Activated naive CD8-positive, alpha-beta T cell treated with anti-CD3 and anti-CD28 coated beads, Interleukin-2, amount 10 ng/mL, durations not matched to agents 7 days and 5 days (primary cell): ENCODE results near the gene DPP7. TPM values are rescaled to one million over a fixed set of nuclear protein-coding genes. Genes with fewer than 3 reads are reported as not detected.

Experiments used
- ATAC-seq: fragments of 150-1000 bp; cut with Tn5 transposase; one replicate; pipeline ENCODE4 v1.10.0; 2021; ENCODE audit warnings: low read depth, moderate library complexity
- POLR2A ChIA-PET: fragments of 350-600 bp; sonication (Branson Sonifier 250); formaldehyde crosslinking; loops from one replicate; lab custom pipeline; 2021; ENCODE audit warnings: antibody characterized with exemption; lab: Charles Lee
- DNase-seq: peaks from one replicate; pipeline ENCODE4 v3.0.0; 2021
- H3K27ac Mint-ChIP-seq: one replicate; pipeline ENCODE4 v1.8.0; 2022; ENCODE audit warnings: mild to moderate bottlenecking, mixed read lengths
- H3K27me3 Mint-ChIP-seq: one replicate; pipeline ENCODE4 v1.8.0; 2022; ENCODE audit warnings: mild to moderate bottlenecking, moderate library complexity, mixed read lengths
- H3K36me3 Mint-ChIP-seq: one replicate; pipeline ENCODE4 v1.8.0; 2021; ENCODE audit warnings: mild to moderate bottlenecking, mixed read lengths
- H3K4me1 Mint-ChIP-seq: one replicate; pipeline ENCODE4 v1.8.0; 2021; ENCODE audit warnings: mixed read lengths
- H3K4me3 Mint-ChIP-seq: one replicate; pipeline ENCODE4 v1.8.0; 2022; ENCODE audit warnings: mild to moderate bottlenecking, moderate library complexity, mixed read lengths
- H3K9me3 Mint-ChIP-seq: one replicate; pipeline ENCODE4 v1.8.0; 2021; ENCODE audit warnings: mixed read lengths
- total RNA-seq, 2 experiments: library from RNA; stranded (reverse); gene quantifications; one replicate each; pipeline ENCODE4 v1.2.3, GENCODE V29; 2021

DPP7 gene
- total RNA-seq, 2 experiments from 2014 or later: 314 to 322 TPM

DNA sequence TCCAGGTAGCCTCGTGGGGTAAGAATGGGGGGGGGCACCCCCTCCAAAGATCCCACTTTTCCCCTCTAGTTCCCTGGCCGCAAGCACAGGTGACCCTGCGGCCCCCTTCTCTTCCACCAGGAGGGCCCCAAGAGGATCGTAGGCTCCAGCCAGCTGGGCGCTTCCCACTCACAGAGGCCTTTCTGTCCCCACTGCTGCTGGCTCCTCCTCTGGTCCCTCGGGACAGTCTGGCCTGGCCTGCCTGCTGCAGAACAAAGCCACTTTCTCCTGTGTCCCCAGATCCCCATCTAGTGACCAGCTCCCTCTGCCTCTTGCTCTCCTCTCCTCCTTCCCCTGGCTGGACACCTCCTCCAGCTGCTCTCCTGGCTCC is 43.6 kb downstream of the DPP7 start:
- peaks cover 20% of the 10 kb centered on the region for H3K4me1 Mint-ChIP-seq
- ATAC-seq (no peak), DNase-seq (no peak)
- peak overlapping the region; percentile 91 for H3K27ac Mint-ChIP-seq
- peak overlapping the region; percentile 82 for H3K4me3 Mint-ChIP-seq
- H3K9me3 Mint-ChIP-seq: no peaks in the 10 kb centered on the region
- H3K36me3 Mint-ChIP-seq: no peaks in the 10 kb centered on the region
- POLR2A ChIA-PET: interaction anchor here (0.6 to 5.4 kb wide), 28 partner anchors 8 to 950 kb away, joined by 3 to 75 read pairs (median 4); partner anchors contain the start of genes ABCA2, ANAPC2, ENTPD2 and FBXW5
- H3K27me3 Mint-ChIP-seq: no peaks in the 10 kb centered on the region

DNA sequence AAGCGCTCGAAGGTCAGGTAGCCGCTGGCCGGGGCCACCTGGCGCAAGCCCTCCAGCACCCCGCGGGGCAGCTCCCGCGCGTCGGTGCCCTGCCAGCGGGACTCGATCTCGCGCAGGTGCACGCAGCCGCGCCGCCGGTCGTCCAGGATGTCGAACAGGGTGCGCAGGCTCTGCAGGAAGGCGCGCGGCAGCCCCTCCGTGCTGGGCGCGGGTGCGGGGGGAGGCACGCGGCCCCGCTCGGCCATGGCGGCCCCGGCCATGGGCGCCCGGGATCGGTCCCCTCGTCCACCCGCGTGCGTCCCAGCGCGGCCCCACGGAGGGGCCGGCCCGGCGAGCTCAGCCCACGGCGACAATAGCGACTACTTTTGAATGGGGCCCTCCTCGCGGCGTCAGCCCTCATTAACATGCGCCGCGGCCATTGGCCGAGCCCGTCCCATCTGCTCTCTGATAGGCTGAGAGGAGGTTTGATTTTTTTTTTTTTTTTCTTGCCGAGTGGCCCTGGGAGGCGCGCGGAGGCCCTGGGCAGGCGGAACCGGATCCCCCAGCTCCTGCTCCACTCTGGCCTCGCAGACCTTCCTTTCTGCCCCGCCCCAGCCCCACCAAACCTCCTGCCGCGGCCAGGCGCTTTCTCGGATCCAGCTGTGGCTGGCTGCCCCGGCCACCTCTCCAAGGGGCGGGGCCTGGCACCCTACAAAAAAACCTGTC is 44.2 kb downstream of the DPP7 start, which contains the start of gene SAPCD2:
SAPCD2 (minus strand) TSS at position 357 of the 705 bp plus-strand sequence; CDS start at position 260, 97 bp downstream.
- no peaks in the 10 kb centered on the region for H3K36me3 Mint-ChIP-seq
- POLR2A ChIA-PET: interaction anchor here (0.6 to 5.4 kb wide), 34 partner anchors 8 to 950 kb away, joined by 3 to 75 read pairs (median 4); partner anchors contain the start of genes ABCA2, ANAPC2, CYSRT1 and ENTPD2
- peak within 1 kb of the TSS; percentile 82 for H3K4me3 Mint-ChIP-seq
- ATAC-seq (peak; percentile 90), DNase-seq (peak; percentile 90)
- peak within 1 kb of the TSS; percentile 91 for H3K27ac Mint-ChIP-seq
- no peaks in the 10 kb centered on the region for H3K27me3 Mint-ChIP-seq
- H3K9me3 Mint-ChIP-seq: no peaks in the 10 kb centered on the region
- peaks cover 22% of the 10 kb centered on the region for H3K4me1 Mint-ChIP-seq

DNA sequence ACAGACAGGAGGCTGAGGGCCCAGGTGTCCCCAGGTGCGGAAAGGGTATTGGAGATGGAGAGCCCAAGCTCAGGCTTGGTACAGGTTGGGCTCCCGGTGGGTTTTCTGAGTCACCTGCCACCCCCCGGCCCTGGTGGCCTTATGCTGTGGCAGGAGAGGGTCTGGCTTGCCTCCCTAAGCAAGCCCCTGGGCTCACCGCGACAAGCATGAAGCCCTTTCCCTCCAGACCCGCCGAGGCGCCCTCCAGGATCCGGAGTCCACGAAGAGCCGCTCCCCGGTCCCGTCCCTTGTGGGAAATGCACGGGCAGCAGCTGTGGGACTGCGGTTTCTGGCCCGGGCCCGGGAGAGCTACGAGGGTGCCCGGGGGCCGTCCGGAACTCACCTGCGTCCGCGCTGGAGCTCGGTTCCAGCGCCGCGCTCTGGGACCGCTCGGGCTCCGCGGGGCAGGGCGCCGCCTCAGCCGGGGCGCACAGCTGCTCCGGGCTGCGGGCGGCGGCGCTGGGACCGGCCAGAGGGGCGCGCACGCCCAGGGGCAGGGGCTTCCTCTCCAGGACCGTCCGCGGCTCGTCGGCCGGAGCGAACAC is 44.9 kb downstream of the DPP7 start:
- peaks cover 21% of the 10 kb centered on the region for H3K4me1 Mint-ChIP-seq
- peak overlapping the region; percentile 60 for H3K27ac Mint-ChIP-seq
- peak overlapping the region; percentile 78 for H3K4me3 Mint-ChIP-seq
- no peaks in the 10 kb centered on the region for H3K9me3 Mint-ChIP-seq
- no peaks in the 10 kb centered on the region for H3K27me3 Mint-ChIP-seq
- ATAC-seq: no peak
- DNase-seq: no peak
- POLR2A ChIA-PET: interaction anchor here (0.7 to 5.4 kb wide), 31 partner anchors 9 to 357 kb away, joined by 3 to 75 read pairs (median 5); partner anchors contain the start of genes ABCA2, ANAPC2, CYSRT1 and ENTPD2
- H3K36me3 Mint-ChIP-seq: no peaks in the 10 kb centered on the region

DNA sequence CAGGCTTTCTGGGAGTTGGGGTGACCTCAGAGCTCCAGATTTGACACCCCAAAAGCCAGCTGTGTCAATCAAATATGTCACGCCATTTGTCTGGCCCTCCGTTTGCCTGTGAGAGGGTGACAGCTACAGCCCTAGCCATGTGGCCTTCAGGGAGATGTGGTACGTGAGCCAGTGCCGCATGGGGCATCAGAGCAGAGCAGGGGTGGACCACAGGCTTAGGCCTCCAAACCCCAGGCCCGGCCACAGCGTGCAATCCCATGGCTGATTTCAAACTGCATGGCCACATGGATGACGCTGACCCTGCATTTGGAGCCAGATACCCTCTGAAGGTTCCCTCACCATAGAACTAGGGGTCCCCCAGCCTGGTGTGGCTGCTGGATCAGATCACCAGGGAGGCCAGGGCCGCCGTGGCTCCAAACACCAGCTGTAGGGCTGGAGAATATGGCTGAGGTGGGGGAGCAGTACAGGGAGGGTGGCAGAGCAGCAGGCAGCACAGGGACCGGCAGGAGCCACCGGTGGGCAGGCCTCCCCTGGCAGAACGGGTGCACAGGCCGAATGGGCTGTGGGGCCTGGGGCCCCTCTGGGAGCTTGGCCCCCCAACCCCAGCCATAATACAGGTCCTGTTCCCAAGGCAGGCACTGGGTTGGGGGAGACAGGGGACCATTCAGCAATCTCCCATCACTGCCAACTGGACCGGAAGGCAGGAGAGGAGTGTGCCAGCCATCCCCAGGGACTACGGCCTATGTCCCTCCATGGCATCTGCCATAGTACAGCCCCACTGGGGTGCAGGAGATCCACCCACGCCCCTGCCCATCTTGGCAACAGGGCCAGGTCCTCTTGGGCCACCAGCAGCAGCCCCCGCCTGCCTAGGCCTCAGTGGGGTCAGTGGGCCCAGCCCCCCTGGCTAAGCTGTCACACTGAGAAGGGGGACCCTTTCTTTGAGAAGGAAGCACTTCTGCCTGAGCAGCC is 45.7 kb downstream of the DPP7 start:
- ATAC-seq: no peak
- H3K27ac Mint-ChIP-seq: peak overlapping the region; percentile 60
- H3K4me3 Mint-ChIP-seq: peak overlapping the region; percentile 78
- H3K27me3 Mint-ChIP-seq: no peaks in the 10 kb centered on the region
- H3K9me3 Mint-ChIP-seq: no peaks in the 10 kb centered on the region
- peaks cover 20% of the 10 kb centered on the region for H3K4me1 Mint-ChIP-seq
- H3K36me3 Mint-ChIP-seq: peaks cover 3% of the 10 kb centered on the region
- POLR2A ChIA-PET: interaction anchor here (0.7 to 5.4 kb wide), 18 partner anchors 9 to 356 kb away, joined by 3 to 75 read pairs (median 5); partner anchors contain the start of genes CYSRT1, ENTPD2, MAN1B1 and TUBB4B
- no peak for DNase-seq

DNA sequence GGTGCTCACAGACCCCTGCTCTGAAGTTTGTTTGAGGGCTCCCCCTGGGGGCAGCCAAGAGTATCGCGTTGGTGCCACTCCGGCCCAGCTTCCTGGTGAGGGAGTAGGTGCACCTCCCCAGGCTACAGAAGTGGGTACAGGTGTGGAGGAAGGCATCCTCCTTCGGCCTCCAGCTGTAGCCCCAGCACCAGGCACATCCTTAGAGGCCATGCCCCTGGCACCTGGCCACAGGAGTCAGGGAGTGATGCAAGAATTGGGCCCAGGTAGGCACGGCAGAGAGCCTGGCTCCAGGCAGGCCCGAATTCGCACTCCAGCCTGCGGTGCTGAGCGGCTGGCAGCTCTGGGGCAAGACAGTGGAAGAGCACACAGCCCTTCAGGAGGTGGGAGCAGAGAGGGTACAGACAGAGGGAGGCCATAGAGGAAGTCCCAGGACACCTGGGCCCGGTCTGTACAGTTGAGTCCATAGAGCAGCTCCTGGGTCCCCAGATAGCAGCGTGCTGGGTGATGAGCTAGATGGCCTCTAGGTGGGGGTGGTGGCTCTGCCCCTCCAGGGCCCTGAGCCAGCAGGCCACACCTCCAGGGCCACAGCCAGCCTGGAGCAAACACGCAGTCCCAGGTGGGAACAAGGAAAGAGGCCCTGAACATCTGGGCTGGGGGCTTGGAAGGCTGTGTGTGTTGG is 46.5 kb downstream of the DPP7 start:
- Mint-ChIP-seq H3K9me3 (no peaks in the 10 kb centered on the region), H3K36me3 (peaks cover 3% of the 10 kb centered on the region), H3K4me1 (peaks cover 20% of the 10 kb centered on the region), H3K27me3 (no peaks in the 10 kb centered on the region), H3K27ac (peak overlapping the region; percentile 73), H3K4me3 (peak overlapping the region; percentile 78)
- POLR2A ChIA-PET: interaction anchor here (0.7 to 5.4 kb wide), 12 partner anchors 9 to 188 kb away, joined by 3 to 75 read pairs (median 5); partner anchors contain the start of genes MAN1B1 and TUBB4B
- peak; percentile 90 for DNase-seq
- ATAC-seq: peak; percentile 48

DNA sequence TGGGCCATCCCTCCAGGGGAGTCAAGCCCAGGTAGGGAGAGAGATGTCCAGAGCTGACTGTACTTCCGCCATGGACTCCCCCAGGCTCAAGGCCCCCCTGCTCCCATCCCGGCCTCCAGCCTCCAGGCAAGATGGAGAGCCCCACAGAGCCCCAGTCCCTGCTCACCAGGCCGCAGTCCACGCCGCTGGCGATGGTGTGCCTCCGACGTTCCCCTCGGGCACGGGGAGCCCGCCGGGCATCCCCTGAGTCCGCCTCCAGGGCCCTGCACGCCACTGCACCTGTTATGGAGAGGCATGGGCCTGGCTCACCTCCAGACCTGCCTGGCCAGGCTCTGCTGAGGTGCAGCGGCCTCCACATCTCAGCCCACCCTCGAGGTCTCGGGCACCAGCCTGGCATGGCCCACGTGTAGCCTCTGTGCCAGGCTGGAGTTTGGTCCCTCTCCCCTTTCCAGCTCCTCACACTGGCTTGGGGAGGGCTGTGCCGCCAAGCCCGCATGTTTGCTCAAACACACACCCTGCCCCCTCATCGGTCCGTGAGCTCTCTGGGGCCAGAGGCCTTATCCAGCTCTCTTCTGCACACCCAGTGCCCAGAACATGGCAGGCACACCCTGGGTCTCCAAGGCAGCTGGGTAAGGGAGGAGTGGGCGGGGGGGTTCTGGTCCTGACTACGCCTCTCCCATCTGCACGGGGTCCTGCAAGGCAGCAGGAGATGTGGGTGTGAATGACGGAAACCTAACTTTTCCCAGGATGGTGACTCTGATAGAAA is 48.3 kb downstream of the DPP7 start:
- Mint-ChIP-seq H3K27me3 (no peaks in the 10 kb centered on the region), H3K9me3 (no peaks in the 10 kb centered on the region), H3K36me3 (peaks cover 3% of the 10 kb centered on the region), H3K4me1 (peaks cover 13% of the 10 kb centered on the region), H3K4me3 (no peak overlapping the region), H3K27ac (no peak overlapping the region)
- no peak for ATAC-seq
- POLR2A ChIA-PET: interaction anchor here (0.5 to 1.8 kb wide), 4 partner anchors 10 to 269 kb away, joined by 3 to 6 read pairs (median 3); partner anchors contain the start of gene NPDC1
- no peak for DNase-seq

DNA sequence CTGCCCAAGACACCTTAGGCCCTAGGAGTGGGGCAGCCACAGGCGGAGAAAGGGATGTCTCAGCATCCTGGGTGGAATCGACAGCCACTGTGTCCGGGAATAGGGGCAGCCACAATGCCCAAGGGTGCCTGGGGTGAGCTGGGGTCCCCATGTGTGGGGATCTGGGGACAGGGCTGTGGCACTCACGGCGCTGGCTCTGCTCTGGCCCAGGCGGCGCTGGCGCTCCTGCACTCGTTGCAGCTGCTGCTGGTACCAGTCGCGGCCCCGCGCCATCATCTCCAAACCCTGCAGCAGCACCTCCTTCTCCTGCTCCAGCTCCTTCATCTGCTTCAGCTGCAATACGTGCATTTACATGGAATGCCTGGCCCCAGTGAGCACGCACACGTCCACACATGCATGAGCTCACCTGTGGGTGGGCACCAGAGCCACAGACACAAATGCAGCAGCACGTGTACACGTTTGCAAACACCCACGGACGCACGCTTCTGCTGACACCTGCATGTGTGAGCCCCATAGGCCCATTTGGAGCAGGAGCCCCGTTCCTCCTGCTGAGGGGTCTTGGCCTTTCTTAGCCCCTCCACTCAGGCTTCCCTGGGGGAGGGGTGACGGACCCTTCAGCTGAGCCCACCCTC is 49.1 kb downstream of the DPP7 start:
- Mint-ChIP-seq H3K27me3 (no peaks in the 10 kb centered on the region), H3K4me1 (peaks cover 8% of the 10 kb centered on the region), H3K9me3 (no peaks in the 10 kb centered on the region), H3K4me3 (no peak overlapping the region), H3K36me3 (peaks cover 3% of the 10 kb centered on the region), H3K27ac (no peak overlapping the region)
- POLR2A ChIA-PET: interaction anchor here (1.5 kb wide), 1 partner anchor 19 kb away, joined by 3 read pairs; the partner anchor contains the start of gene NPDC1
- DNase-seq (no peak), ATAC-seq (no peak)

DNA sequence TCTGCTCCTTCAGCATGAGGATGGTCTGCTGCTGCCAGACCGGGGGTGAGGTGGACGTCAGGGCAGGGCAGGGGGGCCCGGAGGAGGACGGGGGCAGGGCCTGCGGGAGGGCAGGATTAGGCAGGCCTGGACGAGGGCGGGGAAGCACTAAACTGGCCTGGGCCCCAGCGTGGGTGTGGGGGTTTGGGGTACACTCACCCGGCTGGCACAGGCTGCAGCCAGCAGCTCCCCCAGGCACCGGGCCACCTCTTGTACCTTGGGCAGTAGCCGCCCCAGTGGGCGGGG is 49.7 kb downstream of the DPP7 start:
- H3K27ac Mint-ChIP-seq: no peak overlapping the region
- peaks cover 8% of the 10 kb centered on the region for H3K4me1 Mint-ChIP-seq
- POLR2A ChIA-PET: interaction anchor here (1.4 to 1.5 kb wide), 2 partner anchors 18 to 38 kb away, joined by 3 to 4 read pairs; partner anchors contain the start of gene NPDC1
- no peaks in the 10 kb centered on the region for H3K9me3 Mint-ChIP-seq
- DNase-seq (no peak), ATAC-seq (no peak)
- peaks cover 3% of the 10 kb centered on the region for H3K36me3 Mint-ChIP-seq
- H3K27me3 Mint-ChIP-seq: no peaks in the 10 kb centered on the region
- no peak overlapping the region for H3K4me3 Mint-ChIP-seq

DNA sequence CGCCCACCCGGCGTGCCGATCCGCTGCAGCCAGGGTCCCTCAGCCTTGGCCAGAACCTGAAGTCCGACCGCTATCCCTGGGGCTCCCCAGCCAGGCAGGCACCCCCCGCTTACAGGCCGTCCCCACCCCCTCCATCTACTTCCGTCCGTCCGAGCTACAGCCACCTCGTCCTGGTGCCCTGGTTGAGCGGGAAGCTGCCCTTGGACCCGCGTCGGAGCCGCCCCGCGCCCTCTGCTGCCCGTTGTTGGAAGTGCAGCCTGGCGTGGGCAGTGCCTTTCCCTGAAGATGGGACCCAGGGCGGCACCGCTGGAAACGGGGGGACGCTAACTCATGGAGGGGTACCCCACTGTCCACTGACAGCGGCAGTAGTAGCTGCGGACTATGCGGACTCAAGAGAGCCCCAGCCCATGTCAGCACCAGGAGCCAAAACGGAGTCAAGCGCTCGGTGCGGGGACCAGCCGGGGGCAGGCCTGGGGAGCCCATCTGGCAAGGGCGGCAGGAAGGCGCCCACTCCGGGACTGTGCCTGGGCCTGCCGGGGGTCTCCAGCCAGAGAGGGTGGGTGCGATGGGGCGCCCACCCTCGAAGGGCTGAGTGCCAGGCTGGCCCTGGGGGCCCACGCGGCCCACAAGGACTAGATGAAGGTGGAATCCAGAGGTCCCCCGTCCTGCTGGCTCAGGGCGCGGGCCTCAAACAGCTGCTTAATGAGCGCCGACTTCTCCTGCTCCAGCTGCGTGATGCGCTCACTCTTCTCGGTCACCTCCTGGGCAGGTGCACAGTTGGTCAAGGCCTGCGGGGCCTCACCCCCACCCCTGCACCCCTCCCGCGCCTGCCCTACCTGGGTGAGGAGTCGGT is 50.3 kb downstream of the DPP7 start:
- H3K27ac Mint-ChIP-seq: no peak overlapping the region
- peaks cover 8% of the 10 kb centered on the region for H3K4me1 Mint-ChIP-seq
- DNase-seq: peak; percentile 77
- POLR2A ChIA-PET: interaction anchor here (1.4 to 1.5 kb wide), 2 partner anchors 18 to 37 kb away, joined by 3 to 4 read pairs; partner anchors contain the start of gene NPDC1
- H3K9me3 Mint-ChIP-seq: no peaks in the 10 kb centered on the region
- ATAC-seq: no peak
- peaks cover 3% of the 10 kb centered on the region for H3K36me3 Mint-ChIP-seq
- no peaks in the 10 kb centered on the region for H3K27me3 Mint-ChIP-seq
- H3K4me3 Mint-ChIP-seq: no peak overlapping the region

DNA sequence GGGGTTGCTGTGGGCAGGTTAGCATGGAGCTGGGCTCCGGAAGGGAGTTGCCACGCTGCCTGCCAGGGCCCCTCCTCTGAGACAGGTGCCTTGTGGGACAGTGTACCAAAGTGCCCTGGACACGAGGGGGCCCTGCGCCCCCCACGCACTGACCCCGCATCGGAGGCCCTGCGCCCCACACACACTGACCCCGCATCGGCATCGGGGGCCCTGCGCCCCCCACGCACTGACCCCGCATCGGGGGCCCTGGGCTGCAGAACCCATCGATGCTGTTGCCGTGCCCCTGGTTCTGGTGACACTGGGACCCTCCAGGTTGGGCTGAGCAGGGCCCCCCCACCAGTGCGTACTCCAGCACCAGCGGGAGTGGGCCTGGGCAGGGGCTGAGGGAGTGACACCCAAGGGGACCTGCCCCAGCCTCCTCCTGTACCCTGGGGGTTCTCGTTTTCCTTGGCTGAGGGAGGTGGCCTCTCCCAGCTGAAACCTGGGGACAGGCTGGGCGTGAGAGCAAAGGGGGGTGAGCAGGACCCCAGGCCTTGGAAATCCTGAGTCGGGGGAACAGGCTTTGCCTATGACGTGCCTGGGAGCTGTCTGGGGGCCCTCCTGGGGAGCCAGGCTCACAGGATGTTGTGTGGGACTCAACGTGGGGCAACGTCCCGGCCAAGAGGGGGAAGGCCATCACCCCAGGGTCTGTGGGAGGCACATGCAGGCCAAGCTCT is 51.1 kb downstream of the DPP7 start:
- ATAC-seq: no peak
- Mint-ChIP-seq H3K9me3 (no peaks in the 10 kb centered on the region), H3K27me3 (no peaks in the 10 kb centered on the region), H3K36me3 (peaks cover 3% of the 10 kb centered on the region), H3K27ac (no peak overlapping the region), H3K4me3 (no peak overlapping the region), H3K4me1 (peaks cover 8% of the 10 kb centered on the region)
- no peak for DNase-seq
- POLR2A ChIA-PET: interaction anchor here (0.8 to 1.4 kb wide), 2 partner anchors 17 to 36 kb away, joined by 3 to 4 read pairs; no protein-coding TSS in a partner anchor
